HG02884 (cell line): ENCODE data around the gene GALNT18.

Experiments
- ATAC-seq: cut with Tn5 transposase; IDR thresholded peaks from one replicate; pipeline ENCODE4 v1.9.1; 2021; ENCODE audit warnings: mild to moderate bottlenecking, moderate library complexity; ENCODE audit not compliant: unreplicated experiment

The GALNT18 gene

GRCh38 chr11:11588243-11588642 lies 33.6 kb downstream of the GALNT18 start:
- no peak for ATAC-seq

GRCh38 chr11:11587122-11587521 lies 34.7 kb downstream of the GALNT18 start:
- no peak for ATAC-seq

GRCh38 chr11:11586465-11586864 lies 35.3 kb downstream of the GALNT18 start:
- ATAC-seq: no peak

- ATAC-seq: no peak
These were observed 36.9 kb downstream of the GALNT18 start for GRCh38 chr11:11584937-11585336.

GRCh38 chr11:11584530-11584810 lies 37.3 kb downstream of the GALNT18 start:
- ATAC-seq: no peak

GRCh38 chr11:11583801-11584529 lies 37.8 kb downstream of the GALNT18 start:
- ATAC-seq: no peak

GRCh38 chr11:11582011-11582701 lies 39.6 kb downstream of the GALNT18 start:
- ATAC-seq: no peak

- ATAC-seq: no peak
These were observed 40.3 kb downstream of the GALNT18 start for GRCh38 chr11:11581481-11581880.

GRCh38 chr11:11580841-11581411 lies 40.9 kb downstream of the GALNT18 start:
- ATAC-seq: no peak

GRCh38 chr11:11580012-11580411 lies 41.8 kb downstream of the GALNT18 start:
- ATAC-seq: no peak

- no peak for ATAC-seq
These were observed 42.5 kb downstream of the GALNT18 start for GRCh38 chr11:11579012-11579988.

- ATAC-seq: no peak
These were observed 43.6 kb downstream of the GALNT18 start for GRCh38 chr11:11577932-11578911.

- no peak for ATAC-seq
These were observed 44.5 kb downstream of the GALNT18 start for GRCh38 chr11:11577251-11577855.

GRCh38 chr11:11574373-11575287 lies 47.2 kb downstream of the GALNT18 start:
- ATAC-seq: no peak

GRCh38 chr11:11572386-11572785 lies 49.4 kb downstream of the GALNT18 start:
- ATAC-seq: no peak

GRCh38 chr11:11571893-11572292 lies 49.9 kb downstream of the GALNT18 start:
- no peak for ATAC-seq

- no peak for ATAC-seq
These were observed 51.0 kb downstream of the GALNT18 start for GRCh38 chr11:11570823-11571222.

- ATAC-seq: no peak
These were observed 51.8 kb downstream of the GALNT18 start for GRCh38 chr11:11569936-11570491.
